ENCODE data around the gene EEFSEC.
A peak's percentile ranks its signal among the peaks of the same experiment; 100 is the strongest.

EEFSEC gene

DNA sequence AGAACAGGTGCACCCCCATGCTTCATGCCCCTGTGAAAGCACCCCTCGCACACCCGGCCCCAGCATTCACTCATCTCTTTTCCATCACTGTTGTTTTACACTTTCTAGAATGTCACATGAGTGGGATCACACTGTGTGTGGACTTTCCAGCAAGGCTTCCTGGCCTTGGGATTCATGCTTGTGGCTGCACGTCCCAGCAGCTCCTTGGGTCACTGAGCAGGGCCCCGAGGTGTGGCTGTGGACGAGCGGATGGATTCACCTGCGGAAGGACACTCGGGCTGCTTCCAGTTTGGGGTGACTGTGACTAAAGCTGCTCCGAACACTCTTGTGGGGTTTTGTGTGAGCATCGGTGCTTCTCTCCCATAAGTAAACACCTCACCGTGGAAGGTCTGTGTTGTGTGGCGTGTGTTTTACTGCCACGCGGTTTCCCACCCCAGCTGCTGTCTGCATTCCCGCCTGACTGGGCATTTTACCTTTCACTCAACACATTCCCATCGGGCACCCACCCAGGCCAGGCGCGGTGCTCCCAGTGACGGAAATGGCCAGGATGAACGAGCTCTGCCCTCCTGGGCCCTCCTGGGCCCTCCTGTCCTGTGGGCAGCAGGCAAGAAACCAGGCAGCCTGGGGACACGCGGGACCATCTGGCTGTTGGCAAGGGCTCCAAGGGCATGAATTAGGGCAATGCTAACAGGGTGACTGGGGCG lies 272.0 kb downstream of the EEFSEC start:
- Mint-ChIP-seq H3K27me3 (ENCODE audit: low read depth) (peaks cover 48% of the 10 kb centered on the region), H3K4me3 (peak overlapping the region in 2 of 3 experiments; percentile 19 to 20), H3K4me1 (peaks cover 26% of the 10 kb centered on the region), H3K36me3 (ENCODE audit: low read depth) (no peaks in the 10 kb centered on the region), H3K27ac (no peak overlapping the region), H3K9me3 (no peaks in the 10 kb centered on the region)
- TF ChIP-seq, protein P1, sequence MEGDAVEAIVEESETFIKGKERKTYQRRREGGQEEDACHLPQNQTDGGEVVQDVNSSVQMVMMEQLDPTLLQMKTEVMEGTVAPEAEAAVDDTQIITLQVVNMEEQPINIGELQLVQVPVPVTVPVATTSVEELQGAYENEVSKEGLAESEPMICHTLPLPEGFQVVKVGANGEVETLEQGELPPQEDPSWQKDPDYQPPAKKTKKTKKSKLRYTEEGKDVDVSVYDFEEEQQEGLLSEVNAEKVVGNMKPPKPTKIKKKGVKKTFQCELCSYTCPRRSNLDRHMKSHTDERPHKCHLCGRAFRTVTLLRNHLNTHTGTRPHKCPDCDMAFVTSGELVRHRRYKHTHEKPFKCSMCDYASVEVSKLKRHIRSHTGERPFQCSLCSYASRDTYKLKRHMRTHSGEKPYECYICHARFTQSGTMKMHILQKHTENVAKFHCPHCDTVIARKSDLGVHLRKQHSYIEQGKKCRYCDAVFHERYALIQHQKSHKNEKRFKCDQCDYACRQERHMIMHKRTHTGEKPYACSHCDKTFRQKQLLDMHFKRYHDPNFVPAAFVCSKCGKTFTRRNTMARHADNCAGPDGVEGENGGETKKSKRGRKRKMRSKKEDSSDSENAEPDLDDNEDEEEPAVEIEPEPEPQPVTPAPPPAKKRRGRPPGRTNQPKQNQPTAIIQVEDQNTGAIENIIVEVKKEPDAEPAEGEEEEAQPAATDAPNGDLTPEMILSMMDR (IDR thresholded peaks at IDR 0.05; ENCODE audit: unreplicated experiment in 3 of 3), result no peak

DNA sequence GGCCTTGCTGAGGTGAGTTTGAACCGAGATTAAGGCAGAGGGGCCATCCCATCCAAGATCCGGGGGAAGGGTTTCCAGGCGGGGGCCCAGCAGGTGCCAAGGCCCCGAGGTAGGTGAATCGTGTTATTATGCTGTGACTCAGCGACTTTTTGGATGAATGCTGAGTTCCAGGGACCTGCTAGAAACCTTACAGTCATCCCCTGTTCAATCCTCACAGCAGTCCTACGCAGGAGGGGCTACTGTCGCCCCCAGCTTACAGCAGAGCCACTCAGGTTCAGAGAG lies 272.5 kb downstream of the EEFSEC start:
- Mint-ChIP-seq H3K36me3 (ENCODE audit: low read depth) (no peaks in the 10 kb centered on the region), H3K4me3 (no peak overlapping the region), H3K4me1 (peaks cover 26% of the 10 kb centered on the region), H3K9me3 (no peaks in the 10 kb centered on the region), H3K27me3 (ENCODE audit: low read depth) (peaks cover 53% of the 10 kb centered on the region), H3K27ac (no peak overlapping the region)
- TF ChIP-seq, protein P1 (IDR thresholded peaks at IDR 0.05; ENCODE audit: unreplicated experiment in 3 of 3), result no peak

DNA sequence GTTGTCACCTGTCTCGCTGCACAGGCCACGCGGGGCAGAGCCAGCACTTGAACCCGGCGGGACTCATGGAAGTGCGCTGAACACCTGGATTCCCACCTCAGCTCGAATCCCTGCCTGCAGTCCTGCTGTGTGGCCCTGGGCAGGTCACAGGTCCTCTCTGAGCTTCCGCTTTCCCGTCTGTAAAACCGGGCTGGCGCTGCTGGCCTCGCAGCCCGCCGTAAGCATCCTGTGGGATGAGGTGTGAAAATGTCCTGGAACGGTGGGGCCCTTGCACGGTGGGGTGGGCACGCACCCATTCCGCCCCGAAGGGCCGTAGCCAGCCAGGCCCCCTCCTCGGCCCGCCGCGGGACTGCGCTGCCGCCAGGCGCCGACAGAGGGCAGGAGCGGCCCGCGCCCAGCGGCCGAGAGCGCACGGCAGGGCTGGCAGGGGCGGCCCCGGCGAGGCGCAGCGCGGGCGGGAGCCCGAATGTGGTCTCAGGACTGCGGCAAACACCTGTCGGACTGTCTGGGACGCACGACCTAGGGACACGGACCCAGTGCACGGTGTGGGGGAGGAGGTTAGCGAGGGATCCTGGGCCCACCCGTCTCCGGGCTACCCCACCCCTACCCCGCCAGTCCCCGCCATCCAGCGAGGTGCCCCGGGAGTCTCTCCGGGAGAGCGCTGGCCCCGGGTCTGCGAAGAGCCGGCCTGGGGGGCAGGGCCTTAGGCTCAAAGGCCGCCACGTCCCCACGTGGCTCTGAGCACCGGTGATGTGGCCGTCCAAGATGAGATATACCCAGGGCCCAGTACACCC lies 273.0 kb downstream of the EEFSEC start:
- no peak overlapping the region for H3K27ac Mint-ChIP-seq
- H3K4me1 Mint-ChIP-seq, result peaks cover 26% of the 10 kb centered on the region
- no peaks in the 10 kb centered on the region for H3K36me3 Mint-ChIP-seq (ENCODE audit: low read depth)
- no peaks in the 10 kb centered on the region for H3K9me3 Mint-ChIP-seq
- TF ChIP-seq, protein P1 (IDR thresholded peaks at IDR 0.05; ENCODE audit: unreplicated experiment in 3 of 3), result peak; percentile 77 to 97 (median 90)
- H3K4me3 Mint-ChIP-seq, result no peak overlapping the region
- H3K27me3 Mint-ChIP-seq (ENCODE audit: low read depth), result peaks cover 59% of the 10 kb centered on the region

DNA sequence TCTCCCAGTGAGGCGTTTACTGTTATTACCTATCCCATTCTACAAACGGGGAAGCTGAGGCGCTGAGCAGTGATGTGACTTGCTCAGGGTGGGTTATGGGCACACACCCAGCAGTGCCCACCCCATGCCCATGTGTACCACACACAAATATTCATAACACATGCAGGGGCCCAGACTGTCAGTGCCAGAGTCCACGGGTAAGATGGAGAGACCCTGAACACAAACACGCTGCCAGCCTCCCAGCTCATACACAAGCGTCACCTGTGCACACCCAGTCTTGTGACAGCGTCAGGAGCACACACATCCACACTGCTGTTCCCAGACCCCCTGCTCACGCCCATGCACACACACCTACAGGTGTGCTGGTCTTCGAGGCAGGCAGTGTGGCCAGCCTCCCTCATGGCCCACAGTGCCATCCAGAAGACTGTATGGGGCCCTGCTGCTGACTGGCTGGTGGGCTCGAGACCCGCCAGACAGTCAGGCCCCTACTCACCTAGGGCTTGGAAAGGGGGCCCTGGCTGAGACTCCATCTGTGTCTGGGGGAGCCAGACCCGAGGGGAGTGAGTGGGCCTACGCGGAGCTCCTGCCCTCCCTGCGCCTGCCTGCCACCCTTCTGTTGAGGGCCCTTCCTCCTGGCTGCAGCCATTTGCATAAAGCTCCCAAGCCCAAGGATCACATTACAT lies 274.0 kb downstream of the EEFSEC start:
- H3K27me3 Mint-ChIP-seq (ENCODE audit: low read depth), result peaks cover 66% of the 10 kb centered on the region
- H3K4me3 Mint-ChIP-seq, result peak overlapping the region in 1 of 3 experiments; percentile 33
- H3K4me1 Mint-ChIP-seq, result peaks cover 36% of the 10 kb centered on the region
- TF ChIP-seq, protein P1 (IDR thresholded peaks at IDR 0.05; ENCODE audit: unreplicated experiment in 3 of 3), result no peak
- H3K9me3 Mint-ChIP-seq, result no peaks in the 10 kb centered on the region
- H3K27ac Mint-ChIP-seq, result no peak overlapping the region
- no peaks in the 10 kb centered on the region for H3K36me3 Mint-ChIP-seq (ENCODE audit: low read depth)

DNA sequence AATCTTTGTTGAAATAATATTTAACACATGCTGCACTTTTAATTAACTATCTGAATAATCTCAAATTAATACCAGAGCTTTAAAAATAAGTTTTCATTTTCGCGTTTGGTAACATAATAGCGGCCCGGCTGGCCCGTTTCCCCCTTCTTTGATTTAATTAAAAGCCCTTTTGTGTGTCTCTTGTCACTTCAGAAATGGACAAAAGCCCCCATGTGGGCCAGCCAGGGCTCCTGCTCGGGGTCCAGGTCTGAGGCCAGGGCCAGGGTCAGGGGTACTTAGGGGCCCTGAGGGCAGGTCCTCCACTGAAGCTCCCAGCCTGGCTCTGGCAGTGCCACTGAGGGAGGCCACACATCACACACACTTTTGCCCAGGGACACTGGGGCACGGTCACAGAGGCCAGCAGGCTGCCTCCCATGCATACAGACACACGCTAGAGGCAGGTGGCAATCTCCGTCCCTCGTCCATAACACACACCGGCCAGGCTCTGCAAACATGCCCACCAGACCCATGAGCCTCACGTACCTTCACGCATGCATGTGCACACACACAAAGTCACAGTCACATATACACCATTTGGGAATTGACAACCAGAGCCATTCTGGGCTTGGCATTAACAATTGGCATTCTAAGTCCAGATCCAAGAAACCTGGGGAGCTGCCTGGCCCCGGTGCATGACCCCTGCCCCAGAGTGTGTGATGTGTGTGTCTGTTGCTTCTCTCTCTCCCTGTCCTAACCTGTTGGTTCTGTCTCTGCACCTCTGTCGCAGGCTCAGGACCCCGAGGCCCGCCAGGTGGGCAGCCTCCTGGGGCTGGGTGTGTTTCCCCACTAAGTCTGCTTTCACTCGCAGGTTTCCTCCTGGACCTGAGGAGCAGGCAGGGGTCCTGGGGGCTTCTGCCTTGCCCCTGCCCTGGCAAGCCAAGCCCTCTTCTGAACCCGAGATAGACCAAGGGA lies 274.9 kb downstream of the EEFSEC start:
- Mint-ChIP-seq H3K4me1 (peaks cover 38% of the 10 kb centered on the region), H3K4me3 (no peak overlapping the region), H3K9me3 (no peaks in the 10 kb centered on the region), H3K27ac (peak overlapping the region in 1 of 3 experiments; percentile 7), H3K27me3 (ENCODE audit: low read depth) (peaks cover 69% of the 10 kb centered on the region), H3K36me3 (ENCODE audit: low read depth) (no peaks in the 10 kb centered on the region)
- TF ChIP-seq, protein P1 (IDR thresholded peaks at IDR 0.05; ENCODE audit: unreplicated experiment in 3 of 3), result no peak

All from nephron (organoid).